ENCODE results near the gene TFRC. TPM values are rescaled to one million over a fixed set of nuclear protein-coding genes. Genes with fewer than 3 reads are reported as not detected.

TFRC gene
- total and polyA plus RNA-seq, 2 experiments from 2014 or later = 35.5 to 187 TPM

GRCh38 chr3:196096382-196096953 lies 14.6 kb upstream of the TFRC start:
- Histone ChIP-seq H3K27me3 (ENCODE audit: insufficient read depth) (no peaks in the 10 kb centered on the region), H3K36me3 (ENCODE audit: insufficient read depth) (no peaks in the 10 kb centered on the region), H2AFZ (peak overlapping the region; percentile 90), H3F3A (replicated peaks; ENCODE audit: low read depth) (peaks cover 6% of the 10 kb centered on the region; the same call in 1 of the 2 replicates), H3K79me2 (replicated peaks; ENCODE audit: insufficient read depth) (no peaks in the 10 kb centered on the region), H3K4me1 (ENCODE audit: insufficient read depth) (no peaks in the 10 kb centered on the region), H4K20me1 (replicated peaks; ENCODE audit: insufficient read depth) (no peaks in the 10 kb centered on the region), H3K4me2 (no peak overlapping the region), H3K27ac (ENCODE audit: low read depth) (no peak overlapping the region), H3K4me3 (no peak overlapping the region), H3K9me2 (ENCODE audit: insufficient read depth) (no peaks in the 10 kb centered on the region)
- Mint-ChIP-seq H3K27me3 (ENCODE audit: insufficient read depth, low read depth, poor library complexity) (peaks cover 4% of the 10 kb centered on the region), H3K36me3 (ENCODE audit: low read depth) (peaks cover 2% of the 10 kb centered on the region; the same call in 1 of the 3 replicates), H3K4me3 (no peak overlapping the region), H3K4me1 (peaks cover 6% of the 10 kb centered on the region; the same call in 2 of the 3 replicates), H3K27ac (peak overlapping the region; percentile 56; the same call in 1 of the 2 replicates), H3K9me3 (no peaks in the 10 kb centered on the region)
- TF ChIP-seq EZH2 (IDR thresholded peaks at IDR 0.05; ENCODE audit: low read depth, unreplicated experiment) = no peak
- no peak for TF ChIP-seq POLR2AphosphoS5 (IDR thresholded peaks at IDR 0.05; ENCODE audit: low read depth)
- TF ChIP-seq ZNF331 (CRISPR knock-in tag; IDR thresholded peaks at IDR 0.05; ENCODE audit: low read depth) = no peak
- TF ChIP-seq CREB1 (CRISPR knock-in tag; IDR thresholded peaks at IDR 0.05; ENCODE audit: low read depth) = no peak
- TF ChIP-seq REST (IDR thresholded peaks at IDR 0.05; ENCODE audit: unreplicated experiment) = no peak
- TF ChIP-seq CTCF (conservative IDR thresholded peaks at IDR 0.05; ENCODE audit: low read depth in 2 of 2) = no peak
- TF ChIP-seq JUNB (IDR thresholded peaks at IDR 0.05; ENCODE audit: unreplicated experiment) = no peak
- no peak for TF ChIP-seq NANOG (IDR thresholded peaks at IDR 0.05; ENCODE audit: borderline replicate concordance)
- TF ChIP-seq ZNF114 (CRISPR knock-in tag; IDR thresholded peaks at IDR 0.05) = no peak
- TF ChIP-seq ETS1 (IDR thresholded peaks at IDR 0.05) = no peak
- TF ChIP-seq ZNF462 (CRISPR knock-in tag; IDR thresholded peaks at IDR 0.05) = no peak
- TF ChIP-seq STAT1 (IDR thresholded peaks at IDR 0.05; ENCODE audit: unreplicated experiment) = no peak
- TF ChIP-seq EZH2phosphoT487 (IDR thresholded peaks at IDR 0.05; ENCODE audit: unreplicated experiment) = no peak
- ATAC-seq = 0 out of 3 replicates have a peak, but pooled peaks have one; percentile 31
- no peak for DNase-seq (ENCODE audit: low spot score)
